GM21737 (cell line): ENCODE results near the gene CD276.

Source experiments
- ATAC-seq: cut with Tn5 transposase; IDR thresholded peaks from one replicate; pipeline ENCODE4 v1.9.1; 2021; ENCODE audit warnings: mild to moderate bottlenecking, moderate library complexity; ENCODE audit not compliant: unreplicated experiment

The CD276 gene

GRCh38 chr15:73746883-73747282 is 62.7 kb downstream of the CD276 start:
- ATAC-seq, result no peak

- no peak for ATAC-seq
These were observed 63.8 kb downstream of the CD276 start for GRCh38 chr15:73747847-73748590.

GRCh38 chr15:73748730-73749129 is 64.5 kb downstream of the CD276 start:
- ATAC-seq, result no peak

- ATAC-seq, result no peak
These were observed 65.3 kb downstream of the CD276 start for GRCh38 chr15:73749533-73749932.

GRCh38 chr15:73749971-73750370 is 65.8 kb downstream of the CD276 start:
- ATAC-seq, result no peak

GRCh38 chr15:73750438-73750837 is 66.3 kb downstream of the CD276 start:
- no peak for ATAC-seq

GRCh38 chr15:73750951-73751350 is 66.8 kb downstream of the CD276 start:
- ATAC-seq, result no peak

GRCh38 chr15:73751511-73751898 is 67.3 kb downstream of the CD276 start:
- ATAC-seq, result no peak

- ATAC-seq, result no peak
These were observed 68.0 kb downstream of the CD276 start for GRCh38 chr15:73751899-73752805.

- ATAC-seq, result no peak
These were observed 68.6 kb downstream of the CD276 start for GRCh38 chr15:73752806-73753193.

GRCh38 chr15:73753250-73754130 is 69.3 kb downstream of the CD276 start, which contains the start of gene INSYN1:
TSS of gene INSYN1 (minus strand) at chr15:73753351. CDS start at chr15:73751130, 2,221 bp downstream.
- no peak for ATAC-seq

- ATAC-seq, result no peak
These were observed 70.3 kb downstream of the CD276 start for GRCh38 chr15:73754461-73754860.

GRCh38 chr15:73755481-73755880 is 71.3 kb downstream of the CD276 start:
- ATAC-seq, result no peak

GRCh38 chr15:73755946-73756345 is 71.8 kb downstream of the CD276 start:
- ATAC-seq, result no peak

GRCh38 chr15:73756390-73756789 is 72.2 kb downstream of the CD276 start:
- ATAC-seq, result no peak

- no peak for ATAC-seq
These were observed 72.8 kb downstream of the CD276 start for GRCh38 chr15:73756947-73757513.

- no peak for ATAC-seq
These were observed 73.4 kb downstream of the CD276 start for GRCh38 chr15:73757571-73757970.

GRCh38 chr15:73758461-73758860 is 74.3 kb downstream of the CD276 start:
- no peak for ATAC-seq

GRCh38 chr15:73760330-73761329 is 76.4 kb downstream of the CD276 start:
- no peak for ATAC-seq
